Uterus (tissue), 4 donors: ENCODE results near the gene PSMD2. TPM values are rescaled to one million over a fixed set of nuclear protein-coding genes. Genes with fewer than 3 reads are reported as not detected.

Experiments
- DNase-seq, 2 donors: peaks; one replicate each; pipeline ENCODE4 v3.0.0-alpha.2; 2019 to 2020
- H3K27ac ChIP-seq, 2 donors: fragments of 200-600 bp; sonication (generic); 1 replicate in 1 of 2; 2 replicates in 1 of 2; pipeline ENCODE4 v1.5.1; 2016 to 2018
- H3K27me3 ChIP-seq, 2 donors: fragments of 200-600 bp; sonication (generic); one replicate each; pipeline ENCODE4 v1.5.1; 2018 to 2019; ENCODE audit warnings: control low read depth in 1 of 2
- H3K36me3 ChIP-seq, 2 donors: fragments of 200-600 bp; sonication (generic); one replicate each; pipeline ENCODE4 v1.5.1; 2019; ENCODE audit warnings: control low read depth in 1 of 2
- H3K4me1 ChIP-seq, 2 donors: fragments of 200-600 bp; sonication (generic); one replicate each; pipeline ENCODE4 v1.5.1; 2018 to 2019; ENCODE audit warnings: control low read depth in 1 of 2
- H3K4me3 ChIP-seq, 2 donors: fragments of 200-600 bp; sonication (generic); 1 replicate in 1 of 2; 2 replicates in 1 of 2; pipeline ENCODE4 v1.5.1; 2018 to 2019; ENCODE audit warnings: mild to moderate bottlenecking in 1 of 2
- H3K9me3 ChIP-seq, 2 donors: fragments of 200-600 bp; sonication (generic); one replicate each; pipeline ENCODE4 v1.5.1; 2019; ENCODE audit warnings: control low read depth in 1 of 2
- CTCF ChIP-seq, 4 experiments: fragments of 200-600 bp in 2 of 4; fragments of 450-650 bp in 2 of 4; sonication (generic) in 2 of 4; IDR thresholded peaks; one replicate each; pipeline ENCODE4 v1.5.1; 2016 to 2019; ENCODE audit warnings: antibody characterized with exemption in 4 of 4, mild to moderate bottlenecking in 2 of 4, moderate library complexity in 1 of 4
- POLR2A ChIP-seq, 2 donors: fragments of 450-650 bp; IDR thresholded peaks; one replicate each; pipeline ENCODE4 v1.6.1; 2016; ENCODE audit warnings: antibody characterized with exemption in 2 of 2, mild to moderate bottlenecking in 1 of 2, moderate library complexity in 1 of 2
- intact Hi-C: fragments of 100-400 bp; cut with DNase I; formaldehyde crosslinking; loops from one replicate; pipeline ENCODE4 v1.15.1; 2023; ENCODE audit warnings: low total_unique reads
- total RNA-seq, 4 donors: library from RNA; depleted of rRNA in 3 of 4; stranded (reverse); fragments of >200 nt in 3 of 4; gene quantifications; one replicate each; pipeline versions ENCODE4 v1.1.0 to v1.2.4, GENCODE V29; 2014 to 2023
- donor health status: DM: yes; HTN: yes; CAD: no.

Gene PSMD2
- total RNA-seq, 4 donors from 2014 or later: 117 to 275 (median 147) TPM

- TF ChIP-seq CTCF (IDR thresholded peaks at IDR 0.05) (no peak), POLR2A (IDR thresholded peaks at IDR 0.05) (no peak)
- no peak overlapping the region for H3K27ac ChIP-seq
- no peak for DNase-seq
Observed at GRCh38 chr3:184284696-184285095, 14.3 kb upstream of the PSMD2 start.

GRCh38 chr3:184289426-184289938, 9.6 kb upstream of the PSMD2 start:
- H3K27me3 ChIP-seq: peaks cover 0 to 4% of the 10 kb centered on the region in 2 donors
- no peaks in the 10 kb centered on the region for H3K4me1 ChIP-seq
- H3K9me3 ChIP-seq: no peaks in the 10 kb centered on the region
- no peaks in the 10 kb centered on the region for H3K36me3 ChIP-seq
- DNase-seq: no peak
- TF ChIP-seq CTCF (IDR thresholded peaks at IDR 0.05) (peak; percentile 7 to 31 (median 22)), POLR2A (IDR thresholded peaks at IDR 0.05) (no peak)
- no peak overlapping the region for H3K27ac ChIP-seq
- intact Hi-C loops: no loop called here
- H3K4me3 ChIP-seq: no peak overlapping the region

More at GRCh38 chr3:184284696-184285095, 14.3 kb upstream of the PSMD2 start:
- Histone ChIP-seq H3K27me3 (peaks cover 0 to 4% of the 10 kb centered on the region in 2 donors), H3K4me1 (no peaks in the 10 kb centered on the region), H3K4me3 (no peak overlapping the region), H3K36me3 (no peaks in the 10 kb centered on the region), H3K9me3 (no peaks in the 10 kb centered on the region)
- intact Hi-C loops: no loop called here

- intact Hi-C loops: loop anchor here (1.0 kb wide), 1 partner anchor 27 kb away; no protein-coding TSS in a partner anchor
- H3K27ac ChIP-seq: no peak overlapping the region
- no peak for TF ChIP-seq POLR2A (IDR thresholded peaks at IDR 0.05)
- no peak for TF ChIP-seq CTCF (IDR thresholded peaks at IDR 0.05)
Observed at GRCh38 chr3:184290331-184290730, 8.7 kb upstream of the PSMD2 start.

GRCh38 chr3:184291044-184291737, 7.8 kb upstream of the PSMD2 start:
- H3K36me3 ChIP-seq: no peaks in the 10 kb centered on the region
- H3K27me3 ChIP-seq: peaks cover 0 to 4% of the 10 kb centered on the region in 2 donors
- no peaks in the 10 kb centered on the region for H3K9me3 ChIP-seq
- H3K4me3 ChIP-seq: no peak overlapping the region
- no peak overlapping the region for H3K27ac ChIP-seq
- intact Hi-C loops: no loop called here
- DNase-seq: no peak
- no peaks in the 10 kb centered on the region for H3K4me1 ChIP-seq
- TF ChIP-seq CTCF (IDR thresholded peaks at IDR 0.05) (no peak), POLR2A (IDR thresholded peaks at IDR 0.05) (no peak)

More at GRCh38 chr3:184290331-184290730, 8.7 kb upstream of the PSMD2 start:
- H3K27me3 ChIP-seq: peaks cover 0 to 4% of the 10 kb centered on the region in 2 donors
- no peak for DNase-seq
- no peaks in the 10 kb centered on the region for H3K4me1 ChIP-seq
- H3K4me3 ChIP-seq: no peak overlapping the region
- no peaks in the 10 kb centered on the region for H3K36me3 ChIP-seq
- H3K9me3 ChIP-seq: no peaks in the 10 kb centered on the region

- Histone ChIP-seq H3K4me3 (no peak overlapping the region), H3K27ac (no peak overlapping the region), H3K9me3 (no peaks in the 10 kb centered on the region), H3K4me1 (no peaks in the 10 kb centered on the region), H3K36me3 (no peaks in the 10 kb centered on the region), H3K27me3 (peaks cover 0 to 4% of the 10 kb centered on the region in 2 donors)
- intact Hi-C loops: no loop called here
- DNase-seq: no peak
- no peak for TF ChIP-seq POLR2A (IDR thresholded peaks at IDR 0.05)
- TF ChIP-seq CTCF (IDR thresholded peaks at IDR 0.05): no peak
Observed at GRCh38 chr3:184291738-184292445, 7.1 kb upstream of the PSMD2 start.
